Upper lobe of left lung (tissue), 4 donors: Measurements from ENCODE around the gene SLC2A14.

Experiments
- CTCF ChIP-seq, 6 experiments: fragments of 450-650 bp in 4 of 6; fragments of 200-600 bp in 2 of 6; sonication (generic) in 2 of 6; IDR thresholded peaks; one replicate each; pipeline ENCODE4 v1.5.1; 2016 to 2019; ENCODE audit warnings: antibody characterized with exemption in 6 of 6
- EP300 ChIP-seq, 4 donors: sonication (generic); formaldehyde crosslinking; IDR thresholded peaks; one replicate each; pipeline ENCODE4 v1.5.1; 2017; ENCODE audit warnings: antibody characterized with exemption in 4 of 4, control low read depth in 2 of 4
- POLR2A ChIP-seq, 4 donors: fragments of 450-650 bp; IDR thresholded peaks; one replicate each; pipeline ENCODE4 v1.5.1; 2016 to 2017; ENCODE audit warnings: antibody characterized with exemption in 4 of 4, mild to moderate bottlenecking in 2 of 4
- POLR2AphosphoS5 ChIP-seq, 2 donors: sonication (generic); formaldehyde crosslinking; IDR thresholded peaks; one replicate each; pipeline ENCODE4 v1.5.1; 2017; ENCODE audit warnings: antibody characterized with exemption in 2 of 2

DNA sequence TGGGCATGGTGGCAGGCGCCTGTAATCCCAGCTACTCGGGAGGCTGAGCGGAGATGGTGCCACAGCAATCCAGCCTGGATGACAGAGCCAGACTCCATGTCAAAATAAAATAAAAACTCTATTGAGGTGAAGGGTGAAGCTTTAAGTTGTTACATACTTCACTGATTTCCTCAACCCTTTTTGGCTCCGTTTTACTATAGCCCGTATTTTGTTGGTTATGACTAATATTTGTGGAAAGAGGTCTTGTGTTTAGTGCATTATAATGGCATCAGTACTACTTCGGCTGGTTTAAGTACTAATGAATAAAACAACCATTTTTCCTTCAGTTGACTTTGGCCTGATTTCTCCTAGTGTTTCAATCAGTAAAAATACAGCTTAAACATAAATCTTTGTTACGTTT is 27.0 kb upstream of the SLC2A14 start:
- TF ChIP-seq EP300 (IDR thresholded peaks at IDR 0.05) (no peak), POLR2A (IDR thresholded peaks at IDR 0.05) (no peak), CTCF (IDR thresholded peaks at IDR 0.05) (no peak), POLR2AphosphoS5 (IDR thresholded peaks at IDR 0.05) (no peak)
